GM23338 (cell line): Measurements from ENCODE around the gene BMP8B.

Experiments
- CREB1 ChIP-seq: fragments of 250-450 bp; sonication (Bioruptor Pico); IDR thresholded peaks from 2 replicates; pipeline ENCODE4 v1.5.0; 2020; ENCODE audit warnings: low read depth, mild to moderate bottlenecking, moderate library complexity
- CTCF ChIP-seq, 2 experiments: fragments of 200-600 bp in 1 of 2; sonication (generic) in 1 of 2; conservative IDR thresholded peaks; 2 replicates each; pipeline versions ENCODE4 v1.5.1 to v1.6.1; 2016 to 2017; ENCODE audit warnings: antibody characterized with exemption in 2 of 2, low read depth in 2 of 2, mild to moderate bottlenecking in 2 of 2, moderate library complexity in 1 of 2
- EZH2 ChIP-seq: fragments of 200-600 bp; sonication (generic); IDR thresholded peaks from one replicate; pipeline ENCODE4 v1.8.0; 2017; ENCODE audit warnings: antibody characterized with exemption, mild to moderate bottlenecking, low read depth; ENCODE audit not compliant: unreplicated experiment
- EZH2phosphoT487 ChIP-seq: fragments of 200-600 bp; sonication (generic); IDR thresholded peaks from one replicate; pipeline ENCODE4 v1.8.1; 2018; ENCODE audit warnings: antibody characterized with exemption; ENCODE audit not compliant: unreplicated experiment
- JUNB ChIP-seq: IDR thresholded peaks from one replicate; pipeline ENCODE4 v1.6.1; 2016; ENCODE audit warnings: antibody characterized with exemption; ENCODE audit not compliant: unreplicated experiment
- NANOG ChIP-seq: IDR thresholded peaks from 2 replicates; pipeline ENCODE4 v1.6.1; 2016; ENCODE audit warnings: antibody characterized with exemption, borderline replicate concordance
- POLR2AphosphoS5 ChIP-seq: IDR thresholded peaks from 2 replicates; pipeline ENCODE4 v1.6.1; 2016; ENCODE audit warnings: antibody characterized with exemption, low read depth
- REST ChIP-seq: IDR thresholded peaks from one replicate; pipeline ENCODE4 v1.6.1; 2018; ENCODE audit warnings: antibody characterized with exemption; ENCODE audit not compliant: unreplicated experiment
- STAT1 ChIP-seq: IDR thresholded peaks from one replicate; pipeline ENCODE4 v1.6.1; 2016; ENCODE audit warnings: antibody characterized with exemption; ENCODE audit not compliant: unreplicated experiment
- ZNF114 ChIP-seq: fragments of 250-450 bp; sonication (Bioruptor Pico); IDR thresholded peaks from 2 replicates; pipeline ENCODE4 v1.5.0; 2020; ENCODE audit warnings: mild to moderate bottlenecking, moderate library complexity
- ZNF331 ChIP-seq: fragments of 250-450 bp; sonication (Bioruptor Pico); IDR thresholded peaks from 2 replicates; pipeline ENCODE4 v1.5.0; 2020; ENCODE audit warnings: low read depth, mild to moderate bottlenecking, moderate library complexity
- ZNF462 ChIP-seq: fragments of 250-450 bp; sonication (Bioruptor Pico); IDR thresholded peaks from 2 replicates; pipeline ENCODE4 v1.5.0; 2020; ENCODE audit warnings: mild to moderate bottlenecking, moderate library complexity

GRCh38 chr1:39782103-39782502 is 6.6 kb downstream of the BMP8B start:
- TF ChIP-seq CTCF (conservative IDR thresholded peaks at IDR 0.05; ENCODE audit: low read depth in 2 of 2) = no peak
- TF ChIP-seq POLR2AphosphoS5 = no peak
- no peak for TF ChIP-seq JUNB
- TF ChIP-seq REST = no peak
- TF ChIP-seq ZNF462 = no peak
- TF ChIP-seq ZNF114 (CRISPR knock-in tag) = no peak
- TF ChIP-seq EZH2 = no peak
- no peak for TF ChIP-seq ZNF331
- TF ChIP-seq CREB1 (CRISPR knock-in tag) = no peak
- no peak for TF ChIP-seq NANOG
- no peak for TF ChIP-seq STAT1
- no peak for TF ChIP-seq EZH2phosphoT487
